Left ventricle myocardium inferior (tissue), 1 donor: Measurements from ENCODE around the gene TERB2. TPM values are rescaled to one million over a fixed set of nuclear protein-coding genes. Genes with fewer than 3 reads are reported as not detected.
"Not testable (repeated sequence)": the region's sequence is repeated elsewhere in the genome, so short reads cannot be mapped to it uniquely, and the experiment has no call there.

ENCODE experiments used
- DNase-seq: peaks from one replicate; pipeline ENCODE4 v3.0.0-alpha.2; 2020
- H3K27ac ChIP-seq: fragments of 200-600 bp; replicated peaks from 2 replicates; pipeline ENCODE4 v1.8.0; 2021
- H3K27me3 ChIP-seq: fragments of 200-600 bp; 2 replicates; pipeline ENCODE4 v1.8.0; 2021; ENCODE audit warnings: low read depth
- H3K36me3 ChIP-seq: fragments of 200-600 bp; 2 replicates; pipeline ENCODE4 v1.8.0; 2021
- H3K4me1 ChIP-seq: fragments of 200-600 bp; 2 replicates; pipeline ENCODE4 v1.8.0; 2021
- H3K4me3 ChIP-seq: fragments of 200-600 bp; 2 replicates; pipeline ENCODE4 v1.8.0; 2021; ENCODE audit warnings: mild to moderate bottlenecking, moderate library complexity
- H3K9me3 ChIP-seq: fragments of 200-600 bp; replicated peaks from 2 replicates; pipeline ENCODE4 v1.8.0; 2021
- CTCF ChIP-seq: fragments of 200-600 bp; IDR thresholded peaks from 2 replicates; pipeline ENCODE4 v1.8.0; 2021; ENCODE audit warnings: antibody characterized with exemption, mild to moderate bottlenecking, borderline replicate concordance
- intact Hi-C: fragments of 100-400 bp; cut with micrococcal nuclease; formaldehyde crosslinking; loops from one replicate; pipeline ENCODE4 v1.11.0; 2022
- total RNA-seq: library from RNA; stranded (reverse); fragmentation: NEBNext Ultra II Directional; extraction: Animal tissue kit (Norgen Biotek cat#: 25700); gene quantifications from one replicate; pipeline ENCODE4 v1.2.1, GENCODE V29; 2021
- donor health status: DM: no; HTN: yes; CAD: no; lungs with severe emphysema.

TERB2 gene
- total RNA-seq, 1 donor from 2014 or later: not detected

GRCh38 chr15:45021348-45021747 is 64.9 kb downstream of the TERB2 start:
- Histone ChIP-seq H3K36me3 (no peaks in the 10 kb centered on the region), H3K27ac (no peak overlapping the region), H3K9me3 (peaks cover 2% of the 10 kb centered on the region), H3K4me3 (no peak overlapping the region), H3K27me3 (peaks cover 24% of the 10 kb centered on the region), H3K4me1 (peaks cover 25% of the 10 kb centered on the region)
- DNase-seq: no peak
- intact Hi-C loops: no loop called here
- TF ChIP-seq CTCF: no peak

GRCh38 chr15:45022871-45023658 is 66.6 kb downstream of the TERB2 start, which contains the start of gene SORD:
TSS of gene SORD (plus strand) at chr15:45023195. CDS start at chr15:45023284, 89 bp downstream.
- Histone ChIP-seq H3K27ac (peak within 1 kb of the TSS; percentile 79), H3K4me1 (peaks cover 36% of the 10 kb centered on the region), H3K9me3 (no peaks in the 10 kb centered on the region), H3K36me3 (no peaks in the 10 kb centered on the region), H3K27me3 (peaks cover 23% of the 10 kb centered on the region), H3K4me3 (peak within 1 kb of the TSS; percentile 90)
- DNase-seq: peak; percentile 95
- intact Hi-C loops: no loop called here
- TF ChIP-seq CTCF: no peak

- H3K4me1 ChIP-seq: peaks cover 36% of the 10 kb centered on the region
- H3K36me3 ChIP-seq: no peaks in the 10 kb centered on the region
- TF ChIP-seq CTCF: no peak
- H3K4me3 ChIP-seq: peak overlapping the region; percentile 90
- no peaks in the 10 kb centered on the region for H3K9me3 ChIP-seq
- H3K27me3 ChIP-seq: peaks cover 16% of the 10 kb centered on the region
- H3K27ac ChIP-seq: peak overlapping the region; percentile 79
- intact Hi-C loops: no loop called here
- no peak for DNase-seq
Observed at GRCh38 chr15:45023659-45024225, 67.3 kb downstream of the TERB2 start.

- DNase-seq, intact Hi-C loops, H3K9me3 ChIP-seq, H3K36me3 ChIP-seq, H3K27ac ChIP-seq, H3K4me3 ChIP-seq: not testable (repeated sequence)
- Histone ChIP-seq H3K4me1 (peaks cover 36% of the 10 kb centered on the region), H3K27me3 (peaks cover 13% of the 10 kb centered on the region)
Observed at GRCh38 chr15:45024649-45025048, 68.2 kb downstream of the TERB2 start.

- H3K9me3 ChIP-seq, H3K27ac ChIP-seq, intact Hi-C loops, H3K36me3 ChIP-seq, H3K4me3 ChIP-seq, DNase-seq, H3K27me3 ChIP-seq: not testable (repeated sequence)
- peaks cover 36% of the 10 kb centered on the region for H3K4me1 ChIP-seq
Observed at GRCh38 chr15:45025627-45026026, 69.1 kb downstream of the TERB2 start.

GRCh38 chr15:45026651-45027190 is 70.2 kb downstream of the TERB2 start:
- H3K27me3 ChIP-seq: no peaks in the 10 kb centered on the region
- peaks cover 36% of the 10 kb centered on the region for H3K4me1 ChIP-seq
- H3K27ac ChIP-seq: no peak overlapping the region
- no peak for DNase-seq
- peaks cover 3% of the 10 kb centered on the region for H3K36me3 ChIP-seq
- intact Hi-C loops: no loop called here
- no peak for TF ChIP-seq CTCF
- no peak overlapping the region for H3K4me3 ChIP-seq
- no peaks in the 10 kb centered on the region for H3K9me3 ChIP-seq
